Naive thymus-derived CD8-positive, alpha-beta T cell (primary cell): ENCODE results near the gene EXOC4. TPM values are rescaled to one million over a fixed set of nuclear protein-coding genes. Genes with fewer than 3 reads are reported as not detected.

Source experiments
- ATAC-seq, 2 donors: fragments of 150-1000 bp; cut with Tn5 transposase in 1 of 2; sonication (Bioruptor Pico), chemical (Tn5 transposase) in 1 of 2; 1 replicate in 1 of 2; 2 replicates in 1 of 2; pipeline ENCODE4 v1.10.0; 2021; ENCODE audit warnings: mild to moderate bottlenecking in 2 of 2, moderate library complexity in 2 of 2
- POLR2A ChIA-PET: fragments of 350-600 bp; sonication (Branson Sonifier 250); formaldehyde crosslinking; loops from one replicate; lab custom pipeline; 2021; ENCODE audit warnings: antibody characterized with exemption; lab: Charles Lee
- DNase-seq, 10 donors: peaks; one replicate each; pipeline versions ENCODE4 v3.0.0 to v3.0.0-alpha.2; 2020 to 2022
- H3K27ac Mint-ChIP-seq, 10 donors: one replicate each; pipeline ENCODE4 v1.8.0; 2020 to 2022; ENCODE audit warnings: mild to moderate bottlenecking in 10 of 10, mixed read lengths in 10 of 10, moderate library complexity in 4 of 10, inconsistent platforms in 1 of 10
- H3K27me3 Mint-ChIP-seq, 5 donors: one replicate each; pipeline ENCODE4 v1.8.0; 2021 to 2022; ENCODE audit warnings: mixed read lengths in 5 of 5
- H3K36me3 Mint-ChIP-seq, 3 donors: one replicate each; pipeline ENCODE4 v1.8.0; 2020 to 2022; ENCODE audit warnings: mixed read lengths in 3 of 3, mild to moderate bottlenecking in 2 of 3, inconsistent platforms in 1 of 3
- H3K4me1 Mint-ChIP-seq, 4 donors: one replicate each; pipeline ENCODE4 v1.8.0; 2021 to 2022; ENCODE audit warnings: mixed read lengths in 4 of 4
- H3K4me3 Mint-ChIP-seq, 10 donors: one replicate each; pipeline ENCODE4 v1.8.0; 2020 to 2022; ENCODE audit warnings: mild to moderate bottlenecking in 10 of 10, mixed read lengths in 10 of 10, moderate library complexity in 6 of 10, inconsistent platforms in 1 of 10
- H3K9me3 Mint-ChIP-seq, 9 donors: one replicate each; pipeline ENCODE4 v1.8.0; 2020 to 2022; ENCODE audit warnings: mixed read lengths in 9 of 9, mild to moderate bottlenecking in 3 of 9, inconsistent platforms in 1 of 9, moderate library complexity in 1 of 9
- polyA plus RNA-seq, 3 donors: library from polyadenylated mRNA; unstranded; fragments of 300-500 nt; fragmentation: Illumina TruSeq; gene quantifications; one replicate each; pipeline ENCODE4 v1.2.3, GENCODE V29; 2021
- total RNA-seq, 8 experiments: library from RNA in 2 of 8; stranded (reverse) in 2 of 8; gene quantifications; one replicate each; pipeline ENCODE4 v1.2.3 and lab custom pipeline; 2021 to 2026

Gene EXOC4
- total and polyA plus RNA-seq, 5 experiments from 2014 or later, result 29.4 to 68.6 (median 42.4) TPM

GRCh38 chr7:133916621-133917020 lies 663.7 kb downstream of the EXOC4 start:
- ATAC-seq (no peak), DNase-seq (no peak)
- H3K4me1 Mint-ChIP-seq, result no peaks in the 10 kb centered on the region
- H3K27me3 Mint-ChIP-seq, result no peaks in the 10 kb centered on the region
- peaks cover 13 to 42% (median 22%) of the 10 kb centered on the region in 9 donors for H3K9me3 Mint-ChIP-seq
- peaks cover 50 to 65% (median 56%) of the 10 kb centered on the region in 3 donors for H3K36me3 Mint-ChIP-seq
- H3K27ac Mint-ChIP-seq, result peak overlapping the region in 1 of 10 donors; percentile 81
- H3K4me3 Mint-ChIP-seq, result no peak overlapping the region
- POLR2A ChIA-PET, result no interaction called here

GRCh38 chr7:133919810-133920209 lies 666.9 kb downstream of the EXOC4 start:
- POLR2A ChIA-PET, result no interaction called here
- ATAC-seq, result no peak
- Mint-ChIP-seq H3K9me3 (peaks cover 16 to 50% (median 30%) of the 10 kb centered on the region in 9 donors), H3K27me3 (no peaks in the 10 kb centered on the region), H3K4me1 (no peaks in the 10 kb centered on the region), H3K4me3 (no peak overlapping the region), H3K36me3 (peaks cover 59 to 66% (median 66%) of the 10 kb centered on the region in 3 donors), H3K27ac (no peak overlapping the region)
- no peak for DNase-seq

- Mint-ChIP-seq H3K4me3 (no peak overlapping the region), H3K27ac (no peak overlapping the region), H3K27me3 (no peaks in the 10 kb centered on the region), H3K9me3 (peaks cover 16 to 48% (median 29%) of the 10 kb centered on the region in 9 donors), H3K4me1 (no peaks in the 10 kb centered on the region), H3K36me3 (peaks cover 56 to 60% (median 59%) of the 10 kb centered on the region in 3 donors)
- POLR2A ChIA-PET, result no interaction called here
- ATAC-seq, result no peak
- DNase-seq, result no peak
Measured at GRCh38 chr7:133921635-133922182, 668.8 kb downstream of the EXOC4 start.

GRCh38 chr7:133923974-133924373 lies 671.1 kb downstream of the EXOC4 start:
- Mint-ChIP-seq H3K27ac (no peak overlapping the region), H3K36me3 (peaks cover 36 to 42% (median 39%) of the 10 kb centered on the region in 3 donors), H3K27me3 (no peaks in the 10 kb centered on the region), H3K9me3 (peaks cover 12 to 34% (median 23%) of the 10 kb centered on the region in 9 donors), H3K4me1 (no peaks in the 10 kb centered on the region), H3K4me3 (no peak overlapping the region)
- POLR2A ChIA-PET, result no interaction called here
- ATAC-seq (no peak), DNase-seq (no peak)

GRCh38 chr7:133931053-133931452 lies 678.2 kb downstream of the EXOC4 start:
- Mint-ChIP-seq H3K4me1 (peaks cover 0 to 2% (median 0%) of the 10 kb centered on the region in 4 donors), H3K9me3 (no peaks in the 10 kb centered on the region), H3K36me3 (peaks cover 0 to 20% (median 12%) of the 10 kb centered on the region in 3 donors), H3K27ac (no peak overlapping the region), H3K27me3 (no peaks in the 10 kb centered on the region), H3K4me3 (no peak overlapping the region)
- POLR2A ChIA-PET, result no interaction called here
- DNase-seq, result no peak
- ATAC-seq, result no peak

- Mint-ChIP-seq H3K36me3 (peaks cover 0 to 32% (median 23%) of the 10 kb centered on the region in 3 donors), H3K9me3 (no peaks in the 10 kb centered on the region), H3K27me3 (no peaks in the 10 kb centered on the region), H3K4me3 (no peak overlapping the region), H3K27ac (no peak overlapping the region), H3K4me1 (peaks cover 0 to 3% (median 0%) of the 10 kb centered on the region in 4 donors)
- ATAC-seq, result no peak
- DNase-seq, result no peak
- POLR2A ChIA-PET, result no interaction called here
Measured at GRCh38 chr7:133932591-133932990, 679.7 kb downstream of the EXOC4 start.

GRCh38 chr7:133934262-133934976 lies 681.5 kb downstream of the EXOC4 start:
- H3K27ac Mint-ChIP-seq, result no peak overlapping the region
- ATAC-seq (no peak), DNase-seq (no peak)
- H3K4me1 Mint-ChIP-seq, result peaks cover 0 to 3% (median 0%) of the 10 kb centered on the region in 4 donors
- H3K36me3 Mint-ChIP-seq, result peaks cover 0 to 48% (median 39%) of the 10 kb centered on the region in 3 donors
- no peak overlapping the region for H3K4me3 Mint-ChIP-seq
- no peaks in the 10 kb centered on the region for H3K9me3 Mint-ChIP-seq
- H3K27me3 Mint-ChIP-seq, result no peaks in the 10 kb centered on the region
- POLR2A ChIA-PET, result no interaction called here

GRCh38 chr7:133934977-133935330 lies 682.1 kb downstream of the EXOC4 start:
- H3K4me1 Mint-ChIP-seq, result peaks cover 0 to 2% (median 0%) of the 10 kb centered on the region in 4 donors
- ATAC-seq, result no peak
- DNase-seq, result no peak
- H3K27me3 Mint-ChIP-seq, result no peaks in the 10 kb centered on the region
- H3K27ac Mint-ChIP-seq, result no peak overlapping the region
- H3K9me3 Mint-ChIP-seq, result no peaks in the 10 kb centered on the region
- H3K36me3 Mint-ChIP-seq, result peaks cover 2 to 53% (median 43%) of the 10 kb centered on the region in 3 donors
- H3K4me3 Mint-ChIP-seq, result no peak overlapping the region
- POLR2A ChIA-PET, result no interaction called here

- peaks cover 0 to 2% (median 0%) of the 10 kb centered on the region in 4 donors for H3K4me1 Mint-ChIP-seq
- DNase-seq (no peak), ATAC-seq (no peak)
- H3K36me3 Mint-ChIP-seq, result peaks cover 8 to 63% (median 52%) of the 10 kb centered on the region in 3 donors
- H3K4me3 Mint-ChIP-seq, result no peak overlapping the region
- no peak overlapping the region for H3K27ac Mint-ChIP-seq
- no peaks in the 10 kb centered on the region for H3K9me3 Mint-ChIP-seq
- H3K27me3 Mint-ChIP-seq, result no peaks in the 10 kb centered on the region
- POLR2A ChIA-PET, result no interaction called here
Measured at GRCh38 chr7:133936074-133936473, 683.2 kb downstream of the EXOC4 start.

- peaks cover 0 to 2% (median 0%) of the 10 kb centered on the region in 4 donors for H3K4me1 Mint-ChIP-seq
- POLR2A ChIA-PET, result no interaction called here
- no peak overlapping the region for H3K4me3 Mint-ChIP-seq
- peaks cover 16 to 69% (median 54%) of the 10 kb centered on the region in 3 donors for H3K36me3 Mint-ChIP-seq
- no peak overlapping the region for H3K27ac Mint-ChIP-seq
- H3K27me3 Mint-ChIP-seq, result no peaks in the 10 kb centered on the region
- no peak for DNase-seq
- no peak for ATAC-seq
- no peaks in the 10 kb centered on the region for H3K9me3 Mint-ChIP-seq
Measured at GRCh38 chr7:133937786-133938185, 684.9 kb downstream of the EXOC4 start.

- POLR2A ChIA-PET, result no interaction called here
- DNase-seq (no peak), ATAC-seq (no peak)
- no peak overlapping the region for H3K27ac Mint-ChIP-seq
- H3K4me1 Mint-ChIP-seq, result peaks cover 0 to 4% (median 0%) of the 10 kb centered on the region in 4 donors
- H3K4me3 Mint-ChIP-seq, result no peak overlapping the region
- peaks cover 22 to 60% (median 59%) of the 10 kb centered on the region in 3 donors for H3K36me3 Mint-ChIP-seq
- no peaks in the 10 kb centered on the region for H3K27me3 Mint-ChIP-seq
- H3K9me3 Mint-ChIP-seq, result no peaks in the 10 kb centered on the region
Measured at GRCh38 chr7:133940368-133940767, 687.5 kb downstream of the EXOC4 start.

GRCh38 chr7:133941496-133941895 lies 688.6 kb downstream of the EXOC4 start:
- Mint-ChIP-seq H3K9me3 (no peaks in the 10 kb centered on the region), H3K36me3 (peaks cover 30 to 66% (median 64%) of the 10 kb centered on the region in 3 donors), H3K4me3 (no peak overlapping the region), H3K4me1 (peaks cover 0 to 3% (median 0%) of the 10 kb centered on the region in 4 donors), H3K27ac (no peak overlapping the region), H3K27me3 (no peaks in the 10 kb centered on the region)
- POLR2A ChIA-PET, result no interaction called here
- no peak for ATAC-seq
- no peak for DNase-seq

GRCh38 chr7:133945497-133945896 lies 692.6 kb downstream of the EXOC4 start:
- Mint-ChIP-seq H3K36me3 (peaks cover 31 to 66% (median 47%) of the 10 kb centered on the region in 3 donors), H3K4me3 (no peak overlapping the region), H3K9me3 (peaks cover 0 to 2% (median 0%) of the 10 kb centered on the region in 9 donors), H3K4me1 (peaks cover 0 to 3% (median 0%) of the 10 kb centered on the region in 4 donors), H3K27me3 (no peaks in the 10 kb centered on the region), H3K27ac (no peak overlapping the region)
- POLR2A ChIA-PET, result no interaction called here
- ATAC-seq (no peak), DNase-seq (no peak)
